ENCODE measurements around the gene MYO6.

Gene MYO6

DNA sequence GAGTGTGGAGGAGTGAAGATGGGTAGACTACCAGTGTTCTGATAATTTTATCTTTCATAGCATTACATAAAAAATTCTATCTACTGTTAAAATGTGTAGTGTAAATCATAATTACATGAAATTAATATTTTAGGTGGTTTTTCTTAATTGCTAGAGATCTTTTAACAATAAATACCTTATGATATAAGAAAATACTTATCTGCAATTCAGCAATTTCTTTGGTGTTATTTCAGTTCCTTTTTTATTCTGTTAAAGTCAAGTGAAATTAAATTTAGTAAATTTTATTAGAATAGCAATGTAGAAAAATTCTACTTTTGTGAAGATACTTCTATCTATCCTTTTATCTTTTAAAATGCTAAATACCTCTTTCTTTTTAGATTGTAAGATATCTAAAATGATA, 219.1 kb downstream of the MYO6 start:
- DNase-seq = no peak

Data from stimulated activated naive CD4-positive, alpha-beta T cell treated with Interleukin-2 at 50 U/mL for 16 hours (primary cell).